Putamen (tissue), 1 donor: ENCODE data around the gene ZDHHC14.
"Not testable (repeated sequence)": the region's sequence is repeated elsewhere in the genome, so short reads cannot be mapped to it uniquely, and the experiment has no call there.

Experiments used
- DNase-seq: peaks from one replicate; pipeline ENCODE4 v3.0.0-alpha.2; 2016; ENCODE audit warnings: low spot score

ZDHHC14 gene

GRCh38 chr6:157380779-157381561, at the start of gene ZDHHC14:
Gene ZDHHC14, plus strand, starts transcription at chr6:157381190.
- DNase-seq = peak; percentile 94

- DNase-seq = no peak
These were observed 48.2 kb upstream of the ZDHHC14 start for GRCh38 chr6:157332813-157333212.

GRCh38 chr6:157333537-157333936, 47.5 kb upstream of the ZDHHC14 start:
- DNase-seq = no peak

GRCh38 chr6:157333956-157334355, 47.0 kb upstream of the ZDHHC14 start:
- DNase-seq = no peak

- no peak for DNase-seq
These were observed 45.2 kb upstream of the ZDHHC14 start for GRCh38 chr6:157335829-157336228.

GRCh38 chr6:157337276-157337675, 43.7 kb upstream of the ZDHHC14 start:
- not testable (repeated sequence) for DNase-seq

GRCh38 chr6:157337751-157338150, 43.2 kb upstream of the ZDHHC14 start:
- DNase-seq = no peak

- no peak for DNase-seq
These were observed 41.6 kb upstream of the ZDHHC14 start for GRCh38 chr6:157339432-157339831.

- DNase-seq = no peak
These were observed 37.3 kb upstream of the ZDHHC14 start for GRCh38 chr6:157343732-157344131.

GRCh38 chr6:157346373-157346772, 34.6 kb upstream of the ZDHHC14 start:
- DNase-seq = no peak

GRCh38 chr6:157358287-157358686, 22.7 kb upstream of the ZDHHC14 start:
- DNase-seq = no peak

- no peak for DNase-seq
These were observed 19.1 kb upstream of the ZDHHC14 start for GRCh38 chr6:157361886-157362285.

- no peak for DNase-seq
These were observed 16.3 kb upstream of the ZDHHC14 start for GRCh38 chr6:157364705-157365104.

GRCh38 chr6:157366648-157367047, 14.3 kb upstream of the ZDHHC14 start:
- DNase-seq = no peak

- no peak for DNase-seq
These were observed 12.5 kb upstream of the ZDHHC14 start for GRCh38 chr6:157368359-157369049.

GRCh38 chr6:157370755-157371154, 10.2 kb upstream of the ZDHHC14 start:
- DNase-seq = no peak

- DNase-seq = no peak
These were observed 8.3 kb upstream of the ZDHHC14 start for GRCh38 chr6:157372501-157373280.

GRCh38 chr6:157374889-157375443, 6.0 kb upstream of the ZDHHC14 start:
- no peak for DNase-seq

- no peak for DNase-seq
These were observed 4.7 kb upstream of the ZDHHC14 start for GRCh38 chr6:157376241-157376640.

GRCh38 chr6:157376706-157377230, 4.2 kb upstream of the ZDHHC14 start:
- DNase-seq = no peak

- peak; percentile 94 for DNase-seq
These were observed 1.1 kb upstream of the ZDHHC14 start for GRCh38 chr6:157379656-157380457.
